GM12801 (cell line): ENCODE results near the gene NDUFB4.

Experiments used
- TF ChIP-seq, protein P1 (sequence below): IDR thresholded peaks from one replicate; pipeline ENCODE4 v1.5.1; 2011; ENCODE audit warnings: control low read depth; ENCODE audit not compliant: insufficient read length; ENCODE audit errors: extremely low read depth

NDUFB4 gene

DNA sequence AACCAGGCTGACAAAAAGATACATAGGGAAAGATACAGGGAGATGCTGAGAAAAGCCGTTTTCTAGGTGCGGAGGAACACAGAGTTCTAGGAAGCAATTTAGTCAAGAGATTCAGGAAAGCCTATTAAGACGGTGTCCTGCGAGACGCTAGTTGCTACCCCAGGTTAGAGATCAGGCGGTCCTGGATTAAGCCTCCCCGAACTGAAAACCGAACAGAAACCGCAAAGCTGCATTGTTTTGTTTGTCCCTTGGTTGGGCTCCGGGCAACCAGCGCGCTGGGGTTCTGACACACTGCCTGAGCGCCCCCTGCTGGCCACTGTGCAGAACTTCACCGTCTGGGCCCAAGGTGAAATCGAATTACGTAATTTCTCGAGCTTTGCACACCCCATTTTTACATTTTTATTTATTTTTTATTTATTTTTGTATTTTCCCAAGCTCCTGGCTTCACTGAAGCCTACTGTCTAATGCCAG, 37.3 kb upstream of the NDUFB4 start:
- TF ChIP-seq, protein P1, sequence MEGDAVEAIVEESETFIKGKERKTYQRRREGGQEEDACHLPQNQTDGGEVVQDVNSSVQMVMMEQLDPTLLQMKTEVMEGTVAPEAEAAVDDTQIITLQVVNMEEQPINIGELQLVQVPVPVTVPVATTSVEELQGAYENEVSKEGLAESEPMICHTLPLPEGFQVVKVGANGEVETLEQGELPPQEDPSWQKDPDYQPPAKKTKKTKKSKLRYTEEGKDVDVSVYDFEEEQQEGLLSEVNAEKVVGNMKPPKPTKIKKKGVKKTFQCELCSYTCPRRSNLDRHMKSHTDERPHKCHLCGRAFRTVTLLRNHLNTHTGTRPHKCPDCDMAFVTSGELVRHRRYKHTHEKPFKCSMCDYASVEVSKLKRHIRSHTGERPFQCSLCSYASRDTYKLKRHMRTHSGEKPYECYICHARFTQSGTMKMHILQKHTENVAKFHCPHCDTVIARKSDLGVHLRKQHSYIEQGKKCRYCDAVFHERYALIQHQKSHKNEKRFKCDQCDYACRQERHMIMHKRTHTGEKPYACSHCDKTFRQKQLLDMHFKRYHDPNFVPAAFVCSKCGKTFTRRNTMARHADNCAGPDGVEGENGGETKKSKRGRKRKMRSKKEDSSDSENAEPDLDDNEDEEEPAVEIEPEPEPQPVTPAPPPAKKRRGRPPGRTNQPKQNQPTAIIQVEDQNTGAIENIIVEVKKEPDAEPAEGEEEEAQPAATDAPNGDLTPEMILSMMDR = no peak

DNA sequence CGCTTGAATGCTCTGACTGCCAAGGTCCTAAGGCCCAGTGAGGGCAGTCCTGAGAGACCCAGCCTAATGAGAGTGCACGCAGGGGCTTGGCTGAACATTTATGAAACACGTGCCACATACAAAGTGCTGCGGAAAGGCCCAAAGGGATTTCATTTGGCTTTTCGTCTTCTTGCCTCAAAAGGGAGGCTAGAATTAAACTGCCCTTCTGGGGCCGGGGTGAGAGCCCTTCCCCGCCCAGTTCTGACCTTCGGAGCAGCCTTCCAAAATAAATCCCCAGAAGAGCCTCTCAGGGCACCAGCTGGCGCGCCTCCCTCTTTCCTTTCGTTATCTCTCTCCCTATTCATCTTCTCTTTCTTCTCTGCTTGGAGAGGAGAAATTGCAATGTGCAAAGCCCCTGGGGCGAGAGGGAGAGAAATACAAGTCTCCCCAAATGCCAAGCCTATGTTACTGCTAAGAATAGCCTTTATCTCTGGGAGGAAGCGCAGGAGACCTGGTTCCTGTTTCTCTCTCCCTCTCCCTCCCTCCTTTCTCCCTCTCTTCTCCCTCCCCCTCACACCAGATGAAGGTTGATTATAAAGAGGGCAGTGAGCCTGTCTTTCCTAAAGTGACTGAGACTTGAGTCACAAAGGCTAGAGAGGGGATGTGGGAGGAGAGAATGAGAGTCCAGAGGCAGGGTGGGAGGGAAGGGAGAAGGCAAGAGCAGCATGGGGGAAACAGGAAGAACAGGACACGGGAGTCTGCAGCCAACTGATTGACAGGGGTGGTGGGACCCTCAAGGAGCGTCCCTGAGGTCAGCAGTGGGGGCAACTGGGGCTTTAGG, 36.7 kb upstream of the NDUFB4 start:
- TF ChIP-seq, protein P1 = no peak

DNA sequence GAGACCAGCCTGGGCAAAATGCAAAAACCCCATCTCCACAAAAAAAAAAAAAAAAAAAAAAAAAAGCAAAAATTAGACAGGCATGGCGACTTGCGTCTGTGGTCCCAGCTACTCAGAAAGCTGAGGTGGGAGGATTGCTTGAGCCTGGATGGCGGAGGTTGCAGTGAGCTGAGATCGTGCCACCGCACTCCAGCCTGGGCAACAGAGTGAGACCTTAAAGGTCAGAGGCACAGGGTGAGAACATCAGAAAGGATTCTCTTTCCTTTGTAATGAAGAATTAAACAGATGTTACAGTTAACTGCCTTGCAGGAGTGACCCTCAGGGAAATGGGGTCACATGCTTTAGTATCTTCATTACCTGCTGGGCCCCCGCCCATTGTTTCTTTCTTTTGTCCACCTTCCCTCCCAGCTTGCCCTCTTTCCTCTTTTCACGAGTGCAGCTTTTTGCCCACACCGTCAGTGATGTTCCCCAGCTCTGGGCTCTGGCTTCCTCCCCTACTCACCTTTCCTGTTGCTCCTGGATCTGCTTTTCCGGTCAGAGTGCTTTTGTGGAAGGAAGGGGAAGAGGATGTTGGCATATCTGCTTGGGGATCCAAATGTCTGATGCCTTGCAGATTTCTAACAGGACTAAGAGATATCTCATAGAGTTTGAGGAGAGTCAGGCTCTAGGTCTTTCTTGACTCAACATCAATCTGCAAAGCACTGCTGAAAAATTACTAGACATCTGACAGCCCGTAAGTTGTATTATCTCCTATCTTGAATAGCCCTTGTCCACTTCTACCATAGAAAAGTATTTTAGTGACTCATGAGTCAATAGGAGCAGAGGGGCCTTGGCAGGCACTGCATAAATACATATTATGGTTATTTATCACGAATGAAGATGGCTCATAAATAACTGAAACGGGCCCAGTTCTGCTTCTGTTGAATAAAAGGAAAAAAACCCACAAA, 35.6 kb upstream of the NDUFB4 start:
- TF ChIP-seq, protein P1 = no peak

DNA sequence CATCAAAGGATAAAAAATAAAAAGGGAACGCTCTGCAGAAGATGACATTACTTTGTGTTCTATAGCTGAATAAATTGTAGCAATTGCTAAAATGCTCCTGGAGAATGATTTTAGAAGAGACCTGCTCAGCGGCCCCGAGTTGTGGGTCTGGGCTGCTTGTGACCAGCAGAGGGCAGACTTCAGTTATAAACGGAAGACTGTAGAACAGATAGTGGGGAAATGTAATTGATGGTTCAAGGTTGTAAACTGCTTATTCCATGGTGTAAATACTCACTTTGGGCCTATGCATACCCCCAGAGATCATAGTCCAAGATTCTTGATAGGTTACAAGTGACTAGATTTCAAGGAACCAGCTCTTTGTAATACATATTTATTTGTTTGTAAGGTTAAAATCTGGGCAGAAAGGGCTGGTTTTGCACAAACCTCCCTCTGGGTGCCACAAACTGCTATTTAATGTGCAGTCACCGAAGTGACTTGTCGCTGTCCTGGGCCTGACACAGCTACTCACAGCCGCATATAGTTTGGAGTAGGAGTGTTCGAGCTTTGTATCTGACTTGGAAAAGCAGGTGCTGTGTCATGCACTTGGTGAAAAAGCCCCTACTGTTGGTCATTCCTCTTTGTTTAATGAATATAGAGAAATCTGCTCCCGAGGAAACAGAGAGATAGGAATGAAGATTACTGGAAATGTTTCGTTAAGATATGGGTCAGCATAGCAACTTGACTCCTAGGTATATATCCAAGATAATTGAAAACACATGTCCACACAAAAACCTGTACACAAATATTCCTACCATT, 34.7 kb upstream of the NDUFB4 start:
- TF ChIP-seq, protein P1 = no peak

DNA sequence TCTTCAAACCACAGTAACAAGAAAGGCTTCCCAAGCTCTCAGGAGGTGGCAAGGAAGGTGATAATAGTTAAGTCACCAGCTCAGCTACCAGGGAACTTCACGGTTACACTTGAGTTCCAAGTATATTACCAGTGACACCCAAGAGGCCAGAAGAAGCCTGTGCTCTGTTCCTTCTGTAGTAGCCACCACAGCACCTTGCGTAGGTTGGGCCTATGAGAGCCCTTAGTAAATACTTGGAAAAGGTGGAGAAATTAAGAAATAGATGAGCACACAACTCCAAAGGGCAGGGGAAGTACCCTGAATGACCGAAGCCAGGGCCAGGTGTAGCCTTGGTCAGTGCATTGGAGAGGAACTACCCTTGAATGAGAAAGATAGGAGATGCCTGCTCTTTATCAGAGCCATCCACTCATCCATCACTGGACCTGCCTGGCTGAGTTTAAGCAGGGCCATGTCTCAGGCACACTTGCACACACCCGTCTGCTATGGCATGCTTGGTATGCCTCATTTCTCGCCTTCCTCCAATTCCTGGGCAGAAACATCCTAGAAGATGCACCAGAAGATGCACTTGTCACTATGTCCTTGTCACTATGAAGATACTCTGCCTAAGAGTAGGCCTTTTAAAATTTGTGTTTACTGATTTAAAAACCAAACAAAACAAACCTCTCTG, 32.6 kb upstream of the NDUFB4 start:
- TF ChIP-seq, protein P1 = no peak

DNA sequence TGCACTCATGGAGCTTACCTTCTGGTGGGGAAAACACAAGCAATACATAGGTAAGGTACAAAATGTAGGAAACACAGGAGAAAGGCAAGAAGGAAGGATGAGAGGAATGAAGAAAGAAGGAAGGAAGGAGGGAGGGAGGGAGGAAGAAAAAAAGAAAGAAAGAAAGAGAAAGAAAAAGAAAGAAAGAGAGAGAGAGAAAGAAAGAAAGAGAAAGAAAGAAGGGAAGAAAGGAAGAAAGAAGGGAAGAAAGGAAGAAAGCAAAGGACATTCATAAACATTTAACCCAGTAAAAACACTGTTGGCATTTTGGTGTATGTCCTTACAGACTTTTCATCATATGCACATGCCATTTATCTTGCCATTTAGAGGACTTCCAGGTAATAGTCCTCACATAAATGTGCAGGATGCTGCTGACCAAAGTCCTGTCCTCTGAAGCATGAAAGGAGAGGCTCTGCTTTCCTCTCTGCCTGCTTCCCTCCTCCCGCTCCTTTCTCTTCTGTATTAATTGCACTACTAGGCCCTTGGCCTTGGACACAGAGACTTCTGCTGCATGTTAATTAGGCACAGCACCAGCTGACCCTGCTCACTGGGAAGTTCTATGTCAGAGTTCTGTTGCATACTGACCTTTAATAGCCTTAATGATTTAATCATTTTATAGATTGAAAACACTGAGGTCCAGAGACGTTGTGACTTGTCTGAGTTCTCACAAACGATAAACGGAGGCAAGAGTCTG, 29.7 kb upstream of the NDUFB4 start:
- TF ChIP-seq, protein P1 = no peak
